Dendritic cell treated with granulocyte-macrophage colony-stimulating factor and Interleukin-4, amounts not matched to agents 40 ng/mL and 50 ng/mL, for 4 days (primary cell): ENCODE measurements around the gene DDR1.
"Not testable (repeated sequence)": the region's sequence is repeated elsewhere in the genome, so short reads cannot be mapped to it uniquely, and the experiment has no call there.

Experiments used
- H3K27ac Mint-ChIP-seq: one replicate; pipeline ENCODE4 v1.8.0; 2022; ENCODE audit warnings: mild to moderate bottlenecking, mixed read lengths
- H3K27me3 Mint-ChIP-seq: one replicate; pipeline ENCODE4 v1.8.0; 2022; ENCODE audit warnings: mild to moderate bottlenecking, mixed read lengths
- H3K36me3 Mint-ChIP-seq: one replicate; pipeline ENCODE4 v1.8.0; 2022; ENCODE audit warnings: low read depth, mixed read lengths
- H3K4me1 Mint-ChIP-seq: one replicate; pipeline ENCODE4 v1.8.0; 2022; ENCODE audit warnings: low read depth, mixed read lengths
- H3K4me3 Mint-ChIP-seq: one replicate; pipeline ENCODE4 v1.8.0; 2022; ENCODE audit warnings: mild to moderate bottlenecking, moderate library complexity, mixed read lengths
- H3K9me3 Mint-ChIP-seq: one replicate; pipeline ENCODE4 v1.8.0; 2022; ENCODE audit warnings: mixed read lengths
- intact Hi-C: fragments of 100-400 bp; cut with micrococcal nuclease; formaldehyde crosslinking; loops from one replicate; pipeline ENCODE4 v1.15.0; 2022

Gene DDR1

DNA sequence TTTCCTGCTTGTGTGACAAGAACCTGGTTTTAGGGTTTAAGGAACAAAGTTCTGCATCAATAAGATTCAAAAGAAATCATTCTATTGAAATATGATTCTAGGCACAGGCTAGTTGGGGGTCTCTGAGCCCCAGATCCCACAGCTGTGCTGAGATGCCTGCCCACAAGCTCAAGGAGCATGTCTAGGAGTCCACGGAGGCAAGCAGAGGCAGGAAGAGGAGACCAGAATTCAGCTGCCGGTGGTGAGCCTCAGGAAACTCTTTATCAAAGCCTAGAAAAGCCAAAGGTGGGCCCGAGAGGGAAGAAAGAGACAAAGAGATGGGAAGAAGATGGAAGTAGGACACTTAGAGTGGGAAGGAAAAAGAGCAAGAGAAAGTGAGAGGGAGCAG is 40.7 kb upstream of the DDR1 start:
- H3K4me3 Mint-ChIP-seq, result no peak overlapping the region
- no peaks in the 10 kb centered on the region for H3K9me3 Mint-ChIP-seq
- H3K4me1 Mint-ChIP-seq, result peaks cover 15% of the 10 kb centered on the region
- intact Hi-C loops, result no loop called here
- H3K27ac Mint-ChIP-seq, result peak overlapping the region; percentile 2
- peaks cover 17% of the 10 kb centered on the region for H3K27me3 Mint-ChIP-seq
- no peaks in the 10 kb centered on the region for H3K36me3 Mint-ChIP-seq

GRCh38 chr6:30844118-30844535 is 40.2 kb upstream of the DDR1 start:
- no peak overlapping the region for H3K27ac Mint-ChIP-seq
- intact Hi-C loops, result no loop called here
- H3K9me3 Mint-ChIP-seq, result no peaks in the 10 kb centered on the region
- H3K4me1 Mint-ChIP-seq, result peaks cover 10% of the 10 kb centered on the region
- H3K36me3 Mint-ChIP-seq, result no peaks in the 10 kb centered on the region
- no peak overlapping the region for H3K4me3 Mint-ChIP-seq
- H3K27me3 Mint-ChIP-seq, result peaks cover 17% of the 10 kb centered on the region

GRCh38 chr6:30845183-30845582 is 39.1 kb upstream of the DDR1 start:
- H3K4me1 Mint-ChIP-seq, result peaks cover 9% of the 10 kb centered on the region
- H3K36me3 Mint-ChIP-seq, result no peaks in the 10 kb centered on the region
- no peak overlapping the region for H3K4me3 Mint-ChIP-seq
- intact Hi-C loops, result no loop called here
- H3K9me3 Mint-ChIP-seq, result no peaks in the 10 kb centered on the region
- H3K27ac Mint-ChIP-seq, result no peak overlapping the region
- peaks cover 17% of the 10 kb centered on the region for H3K27me3 Mint-ChIP-seq

DNA sequence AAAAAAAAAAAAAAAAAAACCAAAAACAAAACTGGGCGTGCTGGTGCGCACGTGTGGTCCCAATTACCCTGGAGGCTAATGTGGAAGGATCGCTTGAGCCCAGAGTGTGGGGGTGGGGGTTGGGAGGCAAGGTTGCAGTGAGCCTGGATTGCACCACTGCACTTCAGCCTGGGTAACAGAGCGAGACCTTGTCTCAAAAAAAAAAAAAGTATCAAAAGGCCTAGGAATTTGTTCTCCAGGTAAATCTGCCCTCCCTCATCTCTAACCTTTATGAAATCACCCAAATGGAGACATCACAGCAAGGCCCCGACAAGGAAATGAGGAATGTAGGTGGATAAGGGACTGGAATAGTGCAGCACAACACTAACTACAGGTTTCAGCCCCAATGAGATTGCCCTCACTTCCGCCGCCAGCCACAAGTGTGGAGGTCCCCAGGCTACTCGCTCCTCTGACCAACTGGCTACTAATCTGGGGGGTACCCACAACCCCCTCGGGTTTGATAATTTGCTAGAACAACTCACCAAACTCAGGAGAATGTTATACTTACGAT is 36.8 kb upstream of the DDR1 start:
- Mint-ChIP-seq H3K27me3 (peaks cover 15% of the 10 kb centered on the region), H3K27ac (no peak overlapping the region), H3K9me3 (peaks cover 19% of the 10 kb centered on the region), H3K4me1 (peaks cover 9% of the 10 kb centered on the region), H3K36me3 (no peaks in the 10 kb centered on the region), H3K4me3 (no peak overlapping the region)
- intact Hi-C loops, result no loop called here

GRCh38 chr6:30847971-30848436 is 36.3 kb upstream of the DDR1 start:
- peaks cover 24% of the 10 kb centered on the region for H3K9me3 Mint-ChIP-seq
- intact Hi-C loops, result no loop called here
- H3K36me3 Mint-ChIP-seq, result no peaks in the 10 kb centered on the region
- H3K4me3 Mint-ChIP-seq, result no peak overlapping the region
- H3K4me1 Mint-ChIP-seq, result peaks cover 9% of the 10 kb centered on the region
- peaks cover 15% of the 10 kb centered on the region for H3K27me3 Mint-ChIP-seq
- no peak overlapping the region for H3K27ac Mint-ChIP-seq

GRCh38 chr6:30849903-30850651 is 34.2 kb upstream of the DDR1 start:
- intact Hi-C loops, result no loop called here
- no peak overlapping the region for H3K4me3 Mint-ChIP-seq
- no peaks in the 10 kb centered on the region for H3K36me3 Mint-ChIP-seq
- H3K9me3 Mint-ChIP-seq, result peaks cover 25% of the 10 kb centered on the region
- peaks cover under 1% of the 10 kb centered on the region for H3K27me3 Mint-ChIP-seq
- H3K27ac Mint-ChIP-seq, result no peak overlapping the region
- H3K4me1 Mint-ChIP-seq, result peaks cover 9% of the 10 kb centered on the region

DNA sequence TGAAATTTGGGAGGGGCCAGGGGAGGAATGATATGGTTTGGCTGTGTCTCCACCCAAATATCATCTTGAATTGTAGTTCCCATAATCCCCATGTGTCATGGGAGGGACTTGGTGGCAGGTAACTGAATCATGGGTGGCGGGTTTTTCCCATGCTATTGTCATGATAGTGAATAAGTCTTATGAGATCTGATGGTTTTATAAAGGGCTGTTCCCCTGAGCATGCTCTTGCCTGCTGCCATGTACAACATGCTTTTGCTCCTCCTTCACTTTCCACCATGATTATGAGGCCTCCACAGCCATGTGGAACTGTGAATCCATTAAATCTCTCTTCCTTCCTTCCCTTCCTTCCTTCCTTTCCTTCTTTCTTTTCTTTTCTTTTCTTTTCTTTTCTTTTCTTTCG is 31.9 kb upstream of the DDR1 start:
- H3K4me1 Mint-ChIP-seq, result not testable (repeated sequence)

GRCh38 chr6:30854285-30855040 is 29.9 kb upstream of the DDR1 start:
- Mint-ChIP-seq H3K36me3 (no peaks in the 10 kb centered on the region), H3K4me3 (no peak overlapping the region), H3K4me1 (peaks cover 9% of the 10 kb centered on the region), H3K27me3 (peaks cover 10% of the 10 kb centered on the region), H3K27ac (no peak overlapping the region), H3K9me3 (peaks cover 37% of the 10 kb centered on the region)
- intact Hi-C loops, result no loop called here

More for the DNA sequence above, 31.9 kb upstream of the DDR1 start:
- H3K27ac Mint-ChIP-seq, H3K4me3 Mint-ChIP-seq, H3K36me3 Mint-ChIP-seq, H3K27me3 Mint-ChIP-seq, intact Hi-C loops: not testable (repeated sequence)
- peaks cover 25% of the 10 kb centered on the region for H3K9me3 Mint-ChIP-seq

- Mint-ChIP-seq H3K9me3 (peaks cover 42% of the 10 kb centered on the region), H3K4me1 (peaks cover 9% of the 10 kb centered on the region)
Observed at GRCh38 chr6:30855429-30856075, 28.8 kb upstream of the DDR1 start.

GRCh38 chr6:30857112-30857511 is 27.2 kb upstream of the DDR1 start:
- Mint-ChIP-seq H3K36me3 (no peaks in the 10 kb centered on the region), H3K4me1 (peaks cover 14% of the 10 kb centered on the region), H3K9me3 (peaks cover 26% of the 10 kb centered on the region), H3K4me3 (no peak overlapping the region), H3K27ac (no peak overlapping the region), H3K27me3 (peaks cover 15% of the 10 kb centered on the region)
- intact Hi-C loops, result no loop called here

More at GRCh38 chr6:30855429-30856075, 28.8 kb upstream of the DDR1 start:
- Mint-ChIP-seq H3K27me3 (peaks cover 11% of the 10 kb centered on the region), H3K4me3 (no peak overlapping the region), H3K27ac (no peak overlapping the region), H3K36me3 (no peaks in the 10 kb centered on the region)
- intact Hi-C loops, result no loop called here

DNA sequence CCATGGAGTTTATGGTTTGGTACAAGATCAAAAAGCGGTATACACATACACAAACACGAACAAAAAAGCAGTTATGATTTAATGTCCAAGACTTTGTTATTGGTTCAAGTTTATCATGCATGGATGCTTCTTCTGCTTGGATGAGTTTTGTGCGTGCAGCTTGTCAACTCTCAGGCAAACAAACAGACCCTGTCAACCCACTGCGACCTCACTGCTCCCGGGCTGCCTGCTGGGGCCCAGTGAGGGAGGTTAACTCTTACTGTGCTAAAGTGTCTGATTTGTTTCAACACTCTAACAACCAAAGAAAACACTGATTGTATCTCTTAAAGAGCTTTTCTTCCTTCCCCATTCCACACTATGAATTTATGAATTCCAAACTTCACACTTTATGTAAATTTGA is 26.8 kb upstream of the DDR1 start:
- peaks cover 14% of the 10 kb centered on the region for H3K4me1 Mint-ChIP-seq
- H3K36me3 Mint-ChIP-seq, result no peaks in the 10 kb centered on the region
- H3K4me3 Mint-ChIP-seq, result no peak overlapping the region
- H3K9me3 Mint-ChIP-seq, result peaks cover 22% of the 10 kb centered on the region
- intact Hi-C loops, result no loop called here
- peaks cover 15% of the 10 kb centered on the region for H3K27me3 Mint-ChIP-seq
- no peak overlapping the region for H3K27ac Mint-ChIP-seq

- H3K4me1 Mint-ChIP-seq, H3K27ac Mint-ChIP-seq, H3K36me3 Mint-ChIP-seq, intact Hi-C loops, H3K4me3 Mint-ChIP-seq: not testable (repeated sequence)
- Mint-ChIP-seq H3K9me3 (peaks cover 17% of the 10 kb centered on the region), H3K27me3 (peaks cover 24% of the 10 kb centered on the region)
Observed at GRCh38 chr6:30859726-30860125, 24.6 kb upstream of the DDR1 start.

- no peaks in the 10 kb centered on the region for H3K36me3 Mint-ChIP-seq
- peaks cover 21% of the 10 kb centered on the region for H3K27me3 Mint-ChIP-seq
- H3K4me3 Mint-ChIP-seq, result no peak overlapping the region
- intact Hi-C loops, result no loop called here
- peaks cover 17% of the 10 kb centered on the region for H3K9me3 Mint-ChIP-seq
- H3K27ac Mint-ChIP-seq, result no peak overlapping the region
- peaks cover 5% of the 10 kb centered on the region for H3K4me1 Mint-ChIP-seq
Observed at GRCh38 chr6:30861257-30862048, 22.9 kb upstream of the DDR1 start.
